Loucy (cell line): ENCODE results near the gene ALDH3A1.

Experiments used
- H2AFZ ChIP-seq: fragments of 200-600 bp; sonication (generic); 2 replicates; pipeline ENCODE4 v1.6.0; 2016; ENCODE audit warnings: antibody characterized with exemption, mild to moderate bottlenecking, low read length, moderate library complexity
- H3F3A ChIP-seq: fragments of 200-600 bp; 2 replicates; pipeline ENCODE4 v1.6.0; 2016; ENCODE audit warnings: antibody characterized with exemption, low read depth, mild to moderate bottlenecking
- H3K27me3 ChIP-seq: fragments of 200-600 bp; sonication (generic); 2 replicates; pipeline ENCODE4 v1.6.1; 2014; ENCODE audit warnings: low read length, mild to moderate bottlenecking; ENCODE audit not compliant: insufficient read depth, poor library complexity, severe bottlenecking
- H3K36me3 ChIP-seq: fragments of 200-600 bp; sonication (generic); 2 replicates; pipeline ENCODE4 v1.6.1; 2016; ENCODE audit warnings: low read length; ENCODE audit not compliant: insufficient read depth
- H3K4me1 ChIP-seq: fragments of 200-600 bp; sonication (generic); 2 replicates; pipeline ENCODE4 v1.5.1; 2014; ENCODE audit warnings: low read length, mild to moderate bottlenecking; ENCODE audit not compliant: insufficient read depth, poor library complexity, severe bottlenecking
- H3K4me2 ChIP-seq: fragments of 200-600 bp; sonication (generic); 2 replicates; pipeline ENCODE4 v1.6.0; 2014; ENCODE audit warnings: antibody characterized with exemption, low read length, low read depth, mild to moderate bottlenecking; ENCODE audit not compliant: poor library complexity, severe bottlenecking
- H3K4me3 ChIP-seq: fragments of 200-600 bp; sonication (generic); 2 replicates; pipeline ENCODE4 v1.5.1; 2014; ENCODE audit warnings: low read length, mild to moderate bottlenecking, mixed read lengths; ENCODE audit not compliant: poor library complexity, severe bottlenecking
- H3K79me2 ChIP-seq: fragments of 200-600 bp; sonication (generic); 2 replicates; pipeline ENCODE4 v1.6.1; 2014; ENCODE audit warnings: low read length; ENCODE audit not compliant: insufficient read depth
- H3K9ac ChIP-seq: fragments of 200-600 bp; sonication (generic); 2 replicates; pipeline ENCODE4 v1.6.0; 2014; ENCODE audit warnings: mild to moderate bottlenecking, low read depth, low read length, moderate library complexity; ENCODE audit not compliant: poor library complexity, severe bottlenecking
- H3K9me2 ChIP-seq: fragments of 200-600 bp; sonication (generic); replicated peaks from 2 replicates; pipeline ENCODE4 v1.6.1; 2016; ENCODE audit warnings: low read depth, low read length, mixed read lengths
- H3K9me3 ChIP-seq: fragments of 200-600 bp; sonication (generic); 2 replicates; pipeline ENCODE4 v1.6.1; 2014; ENCODE audit warnings: mild to moderate bottlenecking, antibody characterized with exemption, low read length, low read depth; ENCODE audit not compliant: insufficient read depth
- H4K20me1 ChIP-seq: fragments of 200-600 bp; sonication (generic); 2 replicates; pipeline ENCODE4 v1.6.0; 2014; ENCODE audit warnings: antibody characterized with exemption, low read length, mild to moderate bottlenecking; ENCODE audit not compliant: insufficient read depth, poor library complexity, severe bottlenecking
- EZH2phosphoT487 ChIP-seq: fragments of 200-600 bp; IDR thresholded peaks from 2 replicates; pipeline ENCODE4 v1.6.1; 2018; ENCODE audit warnings: antibody characterized with exemption, mild to moderate bottlenecking, moderate library complexity, borderline replicate concordance
- TF ChIP-seq, protein P1 (sequence below): fragments of 200-600 bp; sonication (generic); conservative IDR thresholded peaks from 2 replicates; pipeline ENCODE4 v1.5.1; 2014; ENCODE audit warnings: mild to moderate bottlenecking, antibody characterized with exemption, low read length

The ALDH3A1 gene

DNA sequence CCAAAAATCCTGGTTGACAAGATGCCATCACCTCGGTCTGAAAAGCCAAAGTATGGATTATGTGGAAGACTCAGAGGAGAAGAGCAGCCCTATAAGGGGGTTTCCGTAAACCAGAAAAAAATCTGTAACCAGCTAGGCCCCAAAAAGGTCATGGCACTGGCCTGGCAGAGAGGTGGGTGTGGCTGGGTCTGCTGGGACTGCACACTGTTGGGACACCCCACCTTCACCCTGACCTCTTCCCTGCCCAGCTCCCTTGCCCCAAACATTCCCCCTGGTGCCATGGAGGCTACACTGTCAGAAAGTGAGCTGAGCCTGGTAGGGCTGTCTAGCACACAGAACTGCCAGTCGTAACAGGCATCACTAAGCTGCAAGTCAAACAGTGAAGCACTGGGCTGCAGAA lies 38.3 kb downstream of the ALDH3A1 start:
- Histone ChIP-seq H2AFZ (no peak overlapping the region), H3K27me3 (no peaks in the 10 kb centered on the region), H3K9me2 (no peaks in the 10 kb centered on the region), H3K79me2 (no peaks in the 10 kb centered on the region), H3K9me3 (no peaks in the 10 kb centered on the region), H3K4me3 (no peak overlapping the region), H3K4me1 (no peaks in the 10 kb centered on the region), H3K9ac (no peak overlapping the region), H3K36me3 (no peaks in the 10 kb centered on the region), H4K20me1 (no peaks in the 10 kb centered on the region), H3F3A (no peaks in the 10 kb centered on the region), H3K4me2 (no peak overlapping the region)
- TF ChIP-seq, protein P1, sequence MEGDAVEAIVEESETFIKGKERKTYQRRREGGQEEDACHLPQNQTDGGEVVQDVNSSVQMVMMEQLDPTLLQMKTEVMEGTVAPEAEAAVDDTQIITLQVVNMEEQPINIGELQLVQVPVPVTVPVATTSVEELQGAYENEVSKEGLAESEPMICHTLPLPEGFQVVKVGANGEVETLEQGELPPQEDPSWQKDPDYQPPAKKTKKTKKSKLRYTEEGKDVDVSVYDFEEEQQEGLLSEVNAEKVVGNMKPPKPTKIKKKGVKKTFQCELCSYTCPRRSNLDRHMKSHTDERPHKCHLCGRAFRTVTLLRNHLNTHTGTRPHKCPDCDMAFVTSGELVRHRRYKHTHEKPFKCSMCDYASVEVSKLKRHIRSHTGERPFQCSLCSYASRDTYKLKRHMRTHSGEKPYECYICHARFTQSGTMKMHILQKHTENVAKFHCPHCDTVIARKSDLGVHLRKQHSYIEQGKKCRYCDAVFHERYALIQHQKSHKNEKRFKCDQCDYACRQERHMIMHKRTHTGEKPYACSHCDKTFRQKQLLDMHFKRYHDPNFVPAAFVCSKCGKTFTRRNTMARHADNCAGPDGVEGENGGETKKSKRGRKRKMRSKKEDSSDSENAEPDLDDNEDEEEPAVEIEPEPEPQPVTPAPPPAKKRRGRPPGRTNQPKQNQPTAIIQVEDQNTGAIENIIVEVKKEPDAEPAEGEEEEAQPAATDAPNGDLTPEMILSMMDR, result no peak
- no peak for TF ChIP-seq EZH2phosphoT487

DNA sequence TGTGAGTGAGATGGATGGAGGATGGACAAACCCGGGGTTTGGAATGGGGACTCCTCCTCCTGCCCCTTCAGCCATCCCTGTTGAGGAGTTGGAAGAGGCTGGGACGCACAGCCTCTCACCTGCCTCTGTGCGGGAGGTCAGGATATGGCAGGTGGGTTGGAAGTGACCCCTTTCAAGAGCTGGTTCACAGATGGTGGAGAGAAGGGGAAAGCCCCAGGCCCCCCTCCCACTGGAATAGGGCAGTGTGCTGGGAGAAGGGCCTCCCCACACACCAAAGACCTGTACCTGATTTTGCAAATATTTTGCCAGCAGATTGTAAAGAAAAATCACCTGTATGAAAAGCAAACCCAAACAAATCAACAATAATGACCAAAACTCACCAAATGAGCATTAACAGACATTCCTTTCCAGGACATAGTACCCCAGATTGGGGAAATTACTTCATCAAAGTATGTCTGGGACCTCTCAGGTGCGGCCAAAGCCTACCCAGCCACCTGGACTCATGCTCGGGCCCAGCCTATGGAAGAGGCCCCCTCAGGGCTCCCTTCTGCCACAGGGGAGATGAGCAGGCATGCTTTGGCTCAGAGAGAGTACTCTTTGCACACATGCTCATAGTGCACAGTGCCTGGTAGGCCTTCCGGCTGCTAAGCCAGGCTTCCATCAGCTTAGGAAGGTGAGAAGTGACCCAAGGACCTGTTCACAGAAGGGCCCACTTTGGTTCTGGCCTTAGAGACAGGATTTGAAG lies 39.5 kb downstream of the ALDH3A1 start:
- no peak for TF ChIP-seq EZH2phosphoT487
- TF ChIP-seq, protein P1, result no peak

DNA sequence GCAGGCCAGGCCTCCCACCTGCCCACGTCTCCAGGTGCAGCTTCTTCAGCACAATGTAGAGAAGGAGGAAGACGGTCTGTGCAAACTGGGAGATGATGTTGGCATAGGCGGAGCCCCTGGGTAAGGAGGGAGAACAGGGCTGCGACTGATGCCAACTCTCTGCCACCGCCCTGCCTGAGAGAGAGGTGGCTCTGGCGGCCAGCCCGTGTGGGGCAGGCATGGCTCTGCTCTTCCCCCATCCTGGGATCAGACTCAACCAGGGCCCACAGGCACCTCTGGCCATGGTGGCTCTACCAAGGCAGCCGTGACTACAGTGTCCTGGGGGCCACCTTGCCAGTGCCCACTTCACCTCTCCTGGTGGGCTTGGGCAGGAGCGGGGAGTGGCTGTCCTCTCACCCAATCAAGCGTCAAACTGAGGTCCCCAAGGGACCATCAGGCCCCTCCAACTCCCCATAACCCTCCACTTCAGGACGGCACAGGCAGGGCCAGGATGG lies 40.3 kb downstream of the ALDH3A1 start:
- Histone ChIP-seq H3K36me3 (no peaks in the 10 kb centered on the region), H3K4me3 (no peak overlapping the region), H3F3A (no peaks in the 10 kb centered on the region), H2AFZ (no peak overlapping the region), H4K20me1 (no peaks in the 10 kb centered on the region), H3K9me3 (no peaks in the 10 kb centered on the region), H3K79me2 (no peaks in the 10 kb centered on the region), H3K9ac (no peak overlapping the region), H3K27me3 (no peaks in the 10 kb centered on the region), H3K9me2 (no peaks in the 10 kb centered on the region), H3K4me1 (no peaks in the 10 kb centered on the region), H3K4me2 (no peak overlapping the region)
- no peak for TF ChIP-seq EZH2phosphoT487
- TF ChIP-seq, protein P1, result no peak

More for the DNA sequence above, 39.5 kb downstream of the ALDH3A1 start:
- Histone ChIP-seq H3K36me3 (no peaks in the 10 kb centered on the region), H4K20me1 (no peaks in the 10 kb centered on the region), H3K27me3 (no peaks in the 10 kb centered on the region), H2AFZ (no peak overlapping the region), H3K4me1 (no peaks in the 10 kb centered on the region), H3K79me2 (no peaks in the 10 kb centered on the region), H3K9me2 (no peaks in the 10 kb centered on the region), H3K9ac (no peak overlapping the region), H3K4me2 (no peak overlapping the region), H3K4me3 (no peak overlapping the region), H3F3A (no peaks in the 10 kb centered on the region), H3K9me3 (no peaks in the 10 kb centered on the region)
